K562 (cell line): ENCODE data around the gene ARL8A. TPM values are rescaled to one million over a fixed set of nuclear protein-coding genes. Genes with fewer than 3 reads are reported as not detected.

Experiments
- ATAC-seq: fragments of 200-7000 bp; cut with Tn5 transposase; 3 replicates; pipeline ENCODE4 v1.9.1; 2020; ENCODE audit warnings: moderate library complexity
- BruUV-seq: library from RNA; stranded (reverse); fragments of 400-500 nt; replicated peaks from 2 replicates; lab custom pipeline; 2021; lab: Mats Ljungman, UMichigan
- CTCF ChIA-PET: fragments of 300-600 bp; formaldehyde crosslinking; extraction: SDS; loops from one replicate; lab custom pipeline; 2021; ENCODE audit warnings: low intra/inter-chr PET ratio; lab: Yijun Ruan, JAX
- POLR2A ChIA-PET: fragments of 300-600, 350-650 bp; sonication (Branson Sonifier 250); formaldehyde crosslinking; extraction: SDS; loops from one replicate; lab custom pipeline; 2021; ENCODE audit warnings: antibody characterized with exemption, inconsistent platforms; lab: Yijun Ruan, JAX
- DNase-seq, 4 experiments: peaks; one replicate each; pipeline versions ENCODE4 v3.0.0 to v3.0.0-alpha.2; 2011 to 2018; ENCODE audit warnings: low spot score in 3 of 4, mixed read lengths in 3 of 4; ENCODE audit errors: extremely low read depth in 1 of 4
- FAIRE-seq: peaks from 2 replicates; lab custom pipeline; 2011; peaks lifted over from hg19 to GRCh38; lab: Jason Lieb, UNC
- H2AFZ ChIP-seq: 2 replicates; pipeline ENCODE4 v1.6.0; 2011; ENCODE audit warnings: low read depth, low read length, control low read depth, inconsistent platforms
- H3K27ac ChIP-seq: fragments of 200-600 bp; 3 replicates; pipeline ENCODE4 v1.8.0; 2011; ENCODE audit warnings: low read depth, mild to moderate bottlenecking, control low read depth, inconsistent platforms, low read length, moderate library complexity, mixed read lengths; ENCODE audit errors: extremely low read depth
- H3K27me3 ChIP-seq, 2 experiments: fragments of 300-600 bp in 1 of 2; 2 replicates in 1 of 2; 3 replicates in 1 of 2; pipeline versions ENCODE4 v1.6.0 to v1.8.0; 2011; ENCODE audit warnings: inconsistent platforms in 2 of 2, low read length in 2 of 2, mild to moderate bottlenecking in 1 of 2, mixed read lengths in 1 of 2, moderate library complexity in 1 of 2; ENCODE audit not compliant: control insufficient read depth in 2 of 2, insufficient read depth in 2 of 2
- H3K36me3 ChIP-seq: fragments of 300-600 bp; 3 replicates; pipeline ENCODE4 v1.8.0; 2011; ENCODE audit warnings: mild to moderate bottlenecking, low read length, inconsistent platforms; ENCODE audit not compliant: control insufficient read depth, insufficient read depth
- H3K4me1 ChIP-seq, 2 experiments: fragments of 200-600 bp in 1 of 2; replicated peaks in 1 of 2; 2 replicates in 1 of 2; 3 replicates in 1 of 2; pipeline versions ENCODE4 v1.5.1 to v1.8.0; 2011; ENCODE audit warnings: inconsistent platforms in 2 of 2, low read length in 2 of 2, mild to moderate bottlenecking in 1 of 2, mixed read lengths in 1 of 2, moderate library complexity in 1 of 2; ENCODE audit not compliant: control insufficient read depth in 2 of 2, insufficient read depth in 2 of 2
- H3K4me2 ChIP-seq: 2 replicates; pipeline ENCODE4 v1.6.1; 2011; ENCODE audit warnings: low read length, control low read depth, inconsistent platforms, mixed read lengths; ENCODE audit not compliant: insufficient read depth
- H3K4me3 ChIP-seq: fragments of 200-600 bp; sonication (generic), shearing (Covaris generic); 2 replicates; pipeline ENCODE4 v1.5.1; 2016; ENCODE audit warnings: control low read depth, inconsistent platforms
- H3K79me2 ChIP-seq: fragments of 200-600 bp; 3 replicates; pipeline ENCODE4 v1.8.0; 2011; ENCODE audit warnings: low read length, inconsistent platforms; ENCODE audit not compliant: control insufficient read depth, insufficient read depth
- H3K9ac ChIP-seq, 2 experiments: 2 replicates each; pipeline versions ENCODE4 v1.6.0 to v1.6.1; 2011; ENCODE audit warnings: low read depth in 2 of 2, low read length in 2 of 2, control low read depth in 1 of 2, inconsistent platforms in 1 of 2, mild to moderate bottlenecking in 1 of 2, mixed read lengths in 1 of 2; ENCODE audit not compliant: insufficient read depth in 1 of 2
- H3K9me1 ChIP-seq: one replicate; pipeline ENCODE4 v1.6.0; 2011; ENCODE audit warnings: inconsistent platforms, mild to moderate bottlenecking, low read length, moderate library complexity; ENCODE audit not compliant: control insufficient read depth, insufficient read depth
- H3K9me3 ChIP-seq: replicated peaks from 2 replicates; pipeline ENCODE4 v1.5.1; 2011; ENCODE audit warnings: low read depth, low read length, inconsistent platforms; ENCODE audit not compliant: control insufficient read depth, insufficient read depth
- H4K20me1 ChIP-seq: replicated peaks from 2 replicates; pipeline ENCODE4 v1.6.1; 2011; ENCODE audit warnings: low read length, inconsistent platforms, mixed read lengths; ENCODE audit not compliant: control insufficient read depth, insufficient read depth
- C11orf30 ChIP-seq: fragments of 450-650 bp; IDR thresholded peaks from 2 replicates; pipeline ENCODE4 v1.6.1; 2016; ENCODE audit warnings: low read depth, mild to moderate bottlenecking
- CC2D1A ChIP-seq: fragments of 450-650 bp; IDR thresholded peaks from 2 replicates; pipeline ENCODE4 v1.6.1; 2017; ENCODE audit warnings: mild to moderate bottlenecking
- CXXC5 ChIP-seq: fragments of 250-450 bp; sonication (Bioruptor Pico); IDR thresholded peaks from 2 replicates; pipeline ENCODE4 v1.8.0; 2022; ENCODE audit warnings: inconsistent platforms, mild to moderate bottlenecking, moderate library complexity
- ERF ChIP-seq: fragments of 450-650 bp; formaldehyde crosslinking; IDR thresholded peaks from 2 replicates; pipeline ENCODE4 v1.4.0; 2020; ENCODE audit warnings: mild to moderate bottlenecking, mixed read lengths
- FOSL1 ChIP-seq: fragments of 200-800 bp; sonication (Bioruptor generic); conservative IDR thresholded peaks from 2 replicates; pipeline ENCODE4 v1.6.1; 2016; ENCODE audit warnings: missing genetic modification characterization, missing compliant biosample characterization
- FOXA1 ChIP-seq: fragments of 450-650 bp; IDR thresholded peaks from 2 replicates; pipeline ENCODE4 v1.6.1; 2016; ENCODE audit warnings: mild to moderate bottlenecking, borderline replicate concordance
- ILK ChIP-seq: fragments of 450-650 bp; IDR thresholded peaks from 2 replicates; pipeline ENCODE4 v1.6.1; 2016; ENCODE audit warnings: missing genetic modification characterization, low read depth, mild to moderate bottlenecking, missing compliant biosample characterization, moderate library complexity, borderline replicate concordance
- KAT8 ChIP-seq: fragments of 450-650 bp; IDR thresholded peaks from 2 replicates; pipeline ENCODE4 v1.6.1; 2016; ENCODE audit warnings: low read depth, mild to moderate bottlenecking
- MCM7 ChIP-seq, 2 experiments: fragments of 450-650 bp; IDR thresholded peaks; 2 replicates each; pipeline ENCODE4 v1.6.1; 2016 to 2018
- NBN ChIP-seq: fragments of 450-650 bp; IDR thresholded peaks from 2 replicates; pipeline ENCODE4 v1.6.1; 2016; ENCODE audit warnings: low read depth, mild to moderate bottlenecking
- STAG1 ChIP-seq: sonication (generic); formaldehyde crosslinking; IDR thresholded peaks from 2 replicates; pipeline ENCODE4 v1.5.0; 2020; ENCODE audit warnings: missing genetic modification reagents, borderline replicate concordance
- TOE1 ChIP-seq, 2 experiments: fragments of 450-650 bp in 1 of 2; sonication (generic) in 1 of 2; formaldehyde crosslinking in 1 of 2; IDR thresholded peaks; 2 replicates each; pipeline versions ENCODE4 v1.7.1 to v1.8.0; 2016 to 2022; ENCODE audit warnings: borderline replicate concordance in 2 of 2, mild to moderate bottlenecking in 2 of 2, antibody characterized with exemption in 1 of 2, inconsistent platforms in 1 of 2, low read depth in 1 of 2, missing genetic modification reagents in 1 of 2, moderate library complexity in 1 of 2
- VEZF1 ChIP-seq: fragments of 200-800 bp; sonication (Bioruptor generic); IDR thresholded peaks from 2 replicates; pipeline ENCODE4 v1.6.1; 2017; ENCODE audit warnings: missing genetic modification characterization, missing compliant biosample characterization
- ZNF12 ChIP-seq: sonication (generic); formaldehyde crosslinking; IDR thresholded peaks from 2 replicates; pipeline ENCODE4 v1.4.0; 2020; ENCODE audit warnings: mild to moderate bottlenecking, missing genetic modification reagents
- ZNF217 ChIP-seq: sonication (generic); formaldehyde crosslinking; IDR thresholded peaks from 2 replicates; pipeline ENCODE4 v1.8.0; 2022; ENCODE audit warnings: mild to moderate bottlenecking, missing genetic modification reagents
- WGBS: fragments of 100-300 bp; shearing (Covaris generic); methylation state at CpG from one replicate; pipeline ENCODE4 v1.1.6; 2016; ENCODE audit warnings: low coverage, mixed read lengths; ENCODE audit not compliant: insufficient coverage; ENCODE audit errors: missing lambda C conversion rate; 5-methylcytosine and 5-hydroxymethylcytosine counted together
- in situ Hi-C: fragments of 300-500 bp; cut with MboI; formaldehyde crosslinking; loops from 4 replicates; pipeline ENCODE4 v1.15.0; 2018; ENCODE audit warnings: inconsistent platforms, mixed read lengths
- intact Hi-C: fragments of 100-400 bp; cut with micrococcal nuclease; formaldehyde crosslinking; loops from 2 replicates; pipeline ENCODE4 v1.14.2; 2022
- polyA plus RNA-seq, 8 experiments: library from polyadenylated mRNA; depleted of rRNA in 4 of 8; stranded (reverse) in 5 of 8; unstranded in 3 of 8; fragments of >200 nt; fragmentation: Nextera tagmentation in 2 of 8; fragmentation: Illumina TruSeq in 1 of 8; extraction: Ambion mirVana in 2 of 8; extraction: Trizol in 1 of 8; gene quantifications; 2 replicates each; pipeline versions ENCODE4 v1.2.1 to v1.2.3, GENCODE V29; 2011 to 2014; ENCODE audit warnings: inconsistent platforms in 1 of 8, missing spikeins in 1 of 8
- total RNA-seq, 7 experiments: library from RNA; depleted of rRNA in 6 of 7; stranded (reverse); fragments of >200 nt in 6 of 7; fragmentation: Illumina TruSeq in 2 of 7; extraction: Trizol in 2 of 7; gene quantifications; 2 replicates each; pipeline versions ENCODE4 v1.2.1 to v1.2.3, GENCODE V29; 2011 to 2021; ENCODE audit warnings: low replicate concordance in 1 of 7
- TF ChIP-seq, protein P1 (sequence below): fragments of 450-650 bp; formaldehyde crosslinking; conservative IDR thresholded peaks from 2 replicates; pipeline ENCODE4 v1.4.0; 2022; ENCODE audit warnings: mild to moderate bottlenecking, missing genetic modification characterization
- TF ChIP-seq, protein P2 (sequence below): fragments of 250-450 bp; sonication (Bioruptor Pico); IDR thresholded peaks from 2 replicates; pipeline ENCODE4 v1.8.0; 2021; ENCODE audit warnings: mild to moderate bottlenecking, moderate library complexity

Gene ARL8A
- total and polyA plus RNA-seq, 9 of the 15 experiments (the other 6 are each of a cell fraction or from before 2014, with no cell fraction given): 0.17 to 27.3 (median 15.6) TPM

GRCh38 chr1:202154766-202155477 is 10.4 kb upstream of the ARL8A start:
- Histone ChIP-seq H4K20me1 (no peaks in the 10 kb centered on the region), H3K27me3 (no peaks in the 10 kb centered on the region), H3K9me3 (no peaks in the 10 kb centered on the region), H3K4me3 (no peak overlapping the region), H3K36me3 (peaks cover 90% of the 10 kb centered on the region), H3K9ac (peak overlapping the region; percentile 12 to 57; a peak in 1 of 4 replicates), H3K4me1 (peaks cover 39 to 61% of the 10 kb centered on the region in 2 experiments), H3K79me2 (peaks cover 57% of the 10 kb centered on the region), H2AFZ (peak overlapping the region; percentile 4; the same call in 1 of the 2 replicates), H3K4me2 (no peak overlapping the region; the same call in 1 of the 2 replicates), H3K9me1 (no peaks in the 10 kb centered on the region), H3K27ac (peak overlapping the region; percentile 27; the same call in 2 of the 3 replicates)
- ATAC-seq (peak; percentile 77), FAIRE-seq (peak; percentile 89), DNase-seq (peak; percentile 60 to 84 (median 66))
- in situ Hi-C loops (no loop called here), intact Hi-C loops (loop anchor here (1.0 to 10.0 kb wide), 3 partner anchors 29 to 650 kb away; partner anchors contain the start of gene KDM5B)
- BruUV-seq: no TSS peak
- WGBS: 45% methylated on average over 11 of the region's 11 CpGs
- ChIA-PET POLR2A (interaction anchor here (0.6 to 4.5 kb wide), 8 partner anchors 8 to 326 kb away, joined by 3 to 49 read pairs (median 4); partner anchors contain the start of gene ARL8A), CTCF (interaction anchor here (0.7 to 1.0 kb wide), 3 partner anchors 161 to 326 kb away, joined by 3 to 4 read pairs (median 3); no protein-coding TSS in a partner anchor)
- TF ChIP-seq ERF (CRISPR knock-in tag) (0 out of 2 replicates have a peak, but pooled peaks have one; percentile 41), ILK (tag) (no peak), VEZF1 (CRISPR knock-in tag) (no peak), ZNF12 (no peak), C11orf30 (no peak), ZNF217 (CRISPR knock-in tag) (no peak), KAT8 (no peak), FOXA1 (no peak), CC2D1A (0 out of 2 replicates have a peak, but pooled peaks have one; percentile 54), MCM7 (IDR thresholded peaks at IDR 0.05) (no peak), CXXC5 (0 out of 2 replicates have a peak, but pooled peaks have one; percentile 29), FOSL1 (tag) (0 out of 2 replicates have a peak, but pooled peaks have one; percentile 4), TOE1 (IDR thresholded peaks at IDR 0.05; ENCODE audit: borderline replicate concordance) (no peak), TOE1 (CRISPR knock-in tag; IDR thresholded peaks at IDR 0.05; ENCODE audit: borderline replicate concordance, low read depth) (0 out of 2 replicates have a peak, but pooled peaks have one; percentile 33), NBN (no peak), STAG1 (no peak)
- TF ChIP-seq, protein P1, sequence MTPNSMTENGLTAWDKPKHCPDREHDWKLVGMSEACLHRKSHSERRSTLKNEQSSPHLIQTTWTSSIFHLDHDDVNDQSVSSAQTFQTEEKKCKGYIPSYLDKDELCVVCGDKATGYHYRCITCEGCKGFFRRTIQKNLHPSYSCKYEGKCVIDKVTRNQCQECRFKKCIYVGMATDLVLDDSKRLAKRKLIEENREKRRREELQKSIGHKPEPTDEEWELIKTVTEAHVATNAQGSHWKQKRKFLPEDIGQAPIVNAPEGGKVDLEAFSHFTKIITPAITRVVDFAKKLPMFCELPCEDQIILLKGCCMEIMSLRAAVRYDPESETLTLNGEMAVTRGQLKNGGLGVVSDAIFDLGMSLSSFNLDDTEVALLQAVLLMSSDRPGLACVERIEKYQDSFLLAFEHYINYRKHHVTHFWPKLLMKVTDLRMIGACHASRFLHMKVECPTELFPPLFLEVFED (CRISPR knock-in tag): 0 out of 2 replicates have a peak, but pooled peaks have one; percentile 48
- TF ChIP-seq, protein P2, sequence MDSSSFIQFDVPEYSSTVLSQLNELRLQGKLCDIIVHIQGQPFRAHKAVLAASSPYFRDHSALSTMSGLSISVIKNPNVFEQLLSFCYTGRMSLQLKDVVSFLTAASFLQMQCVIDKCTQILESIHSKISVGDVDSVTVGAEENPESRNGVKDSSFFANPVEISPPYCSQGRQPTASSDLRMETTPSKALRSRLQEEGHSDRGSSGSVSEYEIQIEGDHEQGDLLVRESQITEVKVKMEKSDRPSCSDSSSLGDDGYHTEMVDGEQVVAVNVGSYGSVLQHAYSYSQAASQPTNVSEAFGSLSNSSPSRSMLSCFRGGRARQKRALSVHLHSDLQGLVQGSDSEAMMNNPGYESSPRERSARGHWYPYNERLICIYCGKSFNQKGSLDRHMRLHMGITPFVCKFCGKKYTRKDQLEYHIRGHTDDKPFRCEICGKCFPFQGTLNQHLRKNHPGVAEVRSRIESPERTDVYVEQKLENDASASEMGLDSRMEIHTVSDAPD (CRISPR knock-in tag): no peak
